HL-60 (cell line): ENCODE results near the gene SFI1.

Experiments used
- POLR2AphosphoS5 ChIP-seq: IDR thresholded peaks from 2 replicates; pipeline ENCODE4 v1.6.1; 2012; ENCODE audit warnings: low read depth
- TF ChIP-seq, protein P1 (sequence below): IDR thresholded peaks from one replicate; pipeline ENCODE4 v1.5.1; 2011; ENCODE audit warnings: low read length, control low read depth, inconsistent platforms; ENCODE audit not compliant: insufficient read depth

GRCh38 chr22:31615491-31615860 is 119.1 kb downstream of the SFI1 start:
- TF ChIP-seq, protein P1, sequence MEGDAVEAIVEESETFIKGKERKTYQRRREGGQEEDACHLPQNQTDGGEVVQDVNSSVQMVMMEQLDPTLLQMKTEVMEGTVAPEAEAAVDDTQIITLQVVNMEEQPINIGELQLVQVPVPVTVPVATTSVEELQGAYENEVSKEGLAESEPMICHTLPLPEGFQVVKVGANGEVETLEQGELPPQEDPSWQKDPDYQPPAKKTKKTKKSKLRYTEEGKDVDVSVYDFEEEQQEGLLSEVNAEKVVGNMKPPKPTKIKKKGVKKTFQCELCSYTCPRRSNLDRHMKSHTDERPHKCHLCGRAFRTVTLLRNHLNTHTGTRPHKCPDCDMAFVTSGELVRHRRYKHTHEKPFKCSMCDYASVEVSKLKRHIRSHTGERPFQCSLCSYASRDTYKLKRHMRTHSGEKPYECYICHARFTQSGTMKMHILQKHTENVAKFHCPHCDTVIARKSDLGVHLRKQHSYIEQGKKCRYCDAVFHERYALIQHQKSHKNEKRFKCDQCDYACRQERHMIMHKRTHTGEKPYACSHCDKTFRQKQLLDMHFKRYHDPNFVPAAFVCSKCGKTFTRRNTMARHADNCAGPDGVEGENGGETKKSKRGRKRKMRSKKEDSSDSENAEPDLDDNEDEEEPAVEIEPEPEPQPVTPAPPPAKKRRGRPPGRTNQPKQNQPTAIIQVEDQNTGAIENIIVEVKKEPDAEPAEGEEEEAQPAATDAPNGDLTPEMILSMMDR = no peak
- TF ChIP-seq POLR2AphosphoS5 = no peak
